ENCODE measurements around the gene PRB3. TPM values are rescaled to one million over a fixed set of nuclear protein-coding genes. Genes with fewer than 3 reads are reported as not detected.

Gene PRB3
- total RNA-seq (2013) = not detected
- not detected for polyA plus RNA-seq
- polyA minus RNA-seq = not detected in 2 replicates
- 0 to 0.81 (median 0) reads per million in 11 experiments for total RNA-seq

DNA sequence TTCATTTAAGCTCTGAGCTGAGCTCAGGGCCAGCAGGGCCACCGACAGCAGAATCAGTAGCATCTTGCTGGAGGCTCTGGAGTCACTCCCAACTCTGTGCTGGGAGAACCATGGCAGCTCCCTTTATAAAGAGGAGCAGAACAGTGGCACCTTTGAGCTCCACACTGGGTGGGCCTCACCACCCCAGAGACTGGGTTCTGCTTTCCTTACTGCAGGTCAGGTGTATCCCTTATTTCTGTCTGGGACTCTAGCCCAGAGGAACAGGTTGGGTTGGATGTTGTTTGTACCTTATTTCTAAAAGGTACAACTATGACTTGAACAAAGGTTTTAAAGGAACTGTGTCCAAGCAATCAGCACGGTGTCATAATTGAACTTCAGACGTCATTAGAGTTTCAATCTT lies at the start of gene PRB3:
PRB3 (minus strand) TSS at position 101 of the 400 bp plus-strand sequence; CDS start at position 63, 38 bp downstream.
- no peak for DNase-seq
- no peaks in the 10 kb centered on the region for H3K27me3 ChIP-seq (ENCODE audit: control insufficient read depth in 2 of 2, insufficient read depth in 2 of 2, low read length in 2 of 2)
- no peak within 1 kb of the TSS for H3K27ac Mint-ChIP-seq
- H3K4me3 ChIP-seq (replicated peaks in 1 of 3; ENCODE audit: low read depth in 2 of 3, low read length in 3 of 3) = no peak within 1 kb of the TSS
- H3K36me3 ChIP-seq (replicated peaks in 1 of 2; ENCODE audit: control insufficient read depth in 1 of 2, insufficient read depth in 2 of 2, low read length in 2 of 2) = no peaks in the 10 kb centered on the region
- no peak within 1 kb of the TSS for H3K27ac ChIP-seq (ENCODE audit: low read depth in 1 of 2, low read length in 2 of 2)
- H3K79me2 ChIP-seq (ENCODE audit: insufficient read depth, low read length) = no peaks in the 10 kb centered on the region
- H3K9me3 Mint-ChIP-seq = peaks cover 0 to 4% (median 0%) of the 10 kb centered on the region in 7 donors
- TF ChIP-seq, protein P1, sequence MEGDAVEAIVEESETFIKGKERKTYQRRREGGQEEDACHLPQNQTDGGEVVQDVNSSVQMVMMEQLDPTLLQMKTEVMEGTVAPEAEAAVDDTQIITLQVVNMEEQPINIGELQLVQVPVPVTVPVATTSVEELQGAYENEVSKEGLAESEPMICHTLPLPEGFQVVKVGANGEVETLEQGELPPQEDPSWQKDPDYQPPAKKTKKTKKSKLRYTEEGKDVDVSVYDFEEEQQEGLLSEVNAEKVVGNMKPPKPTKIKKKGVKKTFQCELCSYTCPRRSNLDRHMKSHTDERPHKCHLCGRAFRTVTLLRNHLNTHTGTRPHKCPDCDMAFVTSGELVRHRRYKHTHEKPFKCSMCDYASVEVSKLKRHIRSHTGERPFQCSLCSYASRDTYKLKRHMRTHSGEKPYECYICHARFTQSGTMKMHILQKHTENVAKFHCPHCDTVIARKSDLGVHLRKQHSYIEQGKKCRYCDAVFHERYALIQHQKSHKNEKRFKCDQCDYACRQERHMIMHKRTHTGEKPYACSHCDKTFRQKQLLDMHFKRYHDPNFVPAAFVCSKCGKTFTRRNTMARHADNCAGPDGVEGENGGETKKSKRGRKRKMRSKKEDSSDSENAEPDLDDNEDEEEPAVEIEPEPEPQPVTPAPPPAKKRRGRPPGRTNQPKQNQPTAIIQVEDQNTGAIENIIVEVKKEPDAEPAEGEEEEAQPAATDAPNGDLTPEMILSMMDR (IDR thresholded peaks at IDR 0.05) = no peak
- no peak within 1 kb of the TSS for H3K4me3 Mint-ChIP-seq
- H3K4me1 Mint-ChIP-seq = no peaks in the 10 kb centered on the region
- WGBS (ENCODE audit: insufficient coverage) = 94% methylated on average over 3 of the region's 3 CpGs
- no peak within 1 kb of the TSS for H3K4me2 ChIP-seq (replicated peaks; ENCODE audit: extremely low read depth, low read length, poor library complexity, severe bottlenecking)
- no peak within 1 kb of the TSS for H2AFZ ChIP-seq (ENCODE audit: insufficient read depth, low read depth, low read length, poor library complexity, severe bottlenecking)
- no peaks in the 10 kb centered on the region for H4K20me1 ChIP-seq (ENCODE audit: insufficient read depth, low read length)
- H3K9me3 ChIP-seq (replicated peaks in 1 of 2; ENCODE audit: control insufficient read depth in 1 of 2, insufficient read depth in 1 of 2, low read length in 2 of 2) = no peaks in the 10 kb centered on the region
- intact Hi-C loops (cut with micrococcal nuclease) = no loop called here
- no peaks in the 10 kb centered on the region for H3K4me1 ChIP-seq (ENCODE audit: control insufficient read depth in 1 of 2, insufficient read depth in 2 of 2, low read length in 2 of 2)
- H3K36me3 Mint-ChIP-seq = no peaks in the 10 kb centered on the region
- H3K27me3 Mint-ChIP-seq (ENCODE audit: low read depth in 3 of 3) = peaks cover 0 to 5% (median 0%) of the 10 kb centered on the region in 3 donors
- H3K9ac ChIP-seq (ENCODE audit: insufficient read depth, low read length, poor library complexity, severe bottlenecking) = no peak within 1 kb of the TSS

- Histone ChIP-seq H3K27ac (ENCODE audit: low read depth in 1 of 2, low read length in 2 of 2) (no peak within 1 kb of the TSS), H3K9ac (ENCODE audit: insufficient read depth, low read length, poor library complexity, severe bottlenecking) (no peak within 1 kb of the TSS), H3K4me3 (replicated peaks in 1 of 3; ENCODE audit: low read depth in 2 of 3, low read length in 3 of 3) (no peak within 1 kb of the TSS), H3K9me3 (replicated peaks in 1 of 2; ENCODE audit: control insufficient read depth in 1 of 2, insufficient read depth in 1 of 2, low read length in 2 of 2) (peaks cover 0 to 3% of the 10 kb centered on the region in 2 donors), H4K20me1 (ENCODE audit: insufficient read depth, low read length) (no peaks in the 10 kb centered on the region), H3K4me1 (ENCODE audit: control insufficient read depth in 1 of 2, insufficient read depth in 2 of 2, low read length in 2 of 2) (no peaks in the 10 kb centered on the region), H2AFZ (ENCODE audit: insufficient read depth, low read depth, low read length, poor library complexity, severe bottlenecking) (no peak within 1 kb of the TSS), H3K36me3 (replicated peaks in 1 of 2; ENCODE audit: control insufficient read depth in 1 of 2, insufficient read depth in 2 of 2, low read length in 2 of 2) (no peaks in the 10 kb centered on the region), H3K4me2 (replicated peaks; ENCODE audit: extremely low read depth, low read length, poor library complexity, severe bottlenecking) (no peak within 1 kb of the TSS), H3K79me2 (ENCODE audit: insufficient read depth, low read length) (no peaks in the 10 kb centered on the region), H3K27me3 (ENCODE audit: control insufficient read depth in 2 of 2, insufficient read depth in 2 of 2, low read length in 2 of 2) (no peaks in the 10 kb centered on the region)
- DNase-seq = no peak
- Mint-ChIP-seq H3K27me3 (ENCODE audit: low read depth in 3 of 3) (peaks cover 0 to 4% (median 0%) of the 10 kb centered on the region in 3 donors), H3K4me3 (no peak within 1 kb of the TSS), H3K36me3 (no peaks in the 10 kb centered on the region), H3K27ac (no peak within 1 kb of the TSS), H3K4me1 (no peaks in the 10 kb centered on the region), H3K9me3 (peaks cover 2 to 22% (median 9%) of the 10 kb centered on the region in 7 donors)
- 90% methylated on average over 2 of the region's 3 CpGs for WGBS (ENCODE audit: insufficient coverage)
- intact Hi-C loops (cut with micrococcal nuclease) = no loop called here
- TF ChIP-seq, protein P1 (IDR thresholded peaks at IDR 0.05) = no peak
Observed at GRCh38 chr12:11310336-11310735, 40.8 kb upstream of the PRB3 start, which contains the start of gene PRB4. Gene PRB4 (minus strand): TSS chr12:11310436. CDS start chr12:11310398, 38 bp downstream.
